Airway epithelial cell (primary cell): ENCODE data around the gene ABCC10. TPM values are rescaled to one million over a fixed set of nuclear protein-coding genes. Genes with fewer than 3 reads are reported as not detected.

Source experiments
- total RNA-seq: library from RNA; depleted of rRNA; stranded (reverse); fragments of >200 nt; gene quantifications from 2 replicates; pipeline ENCODE4 v1.2.3, GENCODE V29; 2015

ABCC10 gene
- total RNA-seq, result 17.0 and 17.3 TPM in 2 replicates

GRCh38 chr6:43427406-43428111 is at the start of gene ABCC10:
Gene ABCC10, plus strand, starts transcription at chr6:43427541. Its CDS starts 438 bp downstream, at chr6:43427979.

DNA sequence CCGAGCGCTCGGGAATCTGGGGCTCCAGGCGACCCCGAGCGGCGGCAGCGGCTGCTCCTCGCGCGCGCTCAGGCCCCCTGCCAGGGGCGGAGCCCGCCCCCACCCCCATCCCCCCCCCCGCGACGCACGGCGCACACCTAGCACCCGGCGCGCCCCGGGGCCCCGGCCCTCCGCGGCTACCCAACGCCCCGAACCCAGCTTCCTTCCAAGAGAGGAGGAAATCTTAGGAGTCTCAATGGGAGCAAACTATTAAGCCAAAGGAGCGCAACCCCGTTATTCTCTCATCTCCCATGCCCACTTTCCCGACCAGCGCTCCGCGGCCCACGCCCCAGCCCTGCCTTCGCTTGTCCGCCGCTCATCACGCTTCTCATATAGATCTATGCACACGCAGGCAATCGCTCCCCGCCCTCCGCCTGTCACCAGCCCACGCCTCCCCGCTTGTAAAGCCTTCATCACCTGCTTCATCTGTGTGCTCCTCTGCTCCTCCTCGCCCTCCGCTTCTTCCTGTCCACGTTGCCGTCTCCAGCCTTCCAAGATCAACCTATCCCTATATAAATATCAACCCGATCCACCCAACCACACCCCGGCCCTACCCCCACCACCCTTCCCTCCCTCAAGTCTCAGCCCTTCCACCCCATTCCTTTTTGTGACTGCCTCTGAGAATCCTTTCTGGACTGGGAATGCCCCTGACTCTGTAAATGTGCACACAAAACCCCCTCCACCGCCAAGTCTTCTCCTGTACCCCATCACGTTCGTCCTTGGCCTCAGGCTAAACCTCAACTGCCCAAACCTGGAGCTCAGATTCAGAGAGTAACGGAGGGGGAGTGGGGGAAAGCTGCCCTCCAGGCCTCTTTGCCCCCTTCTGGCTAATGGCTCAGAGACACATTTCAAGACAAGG is 28.4 kb downstream of the ABCC10 start, which contains the start of gene DLK2:
Gene DLK2, minus strand, starts transcription at position 18 of the 898 bp plus-strand sequence. CDS start 723 bp downstream, outside the sequence.

DNA sequence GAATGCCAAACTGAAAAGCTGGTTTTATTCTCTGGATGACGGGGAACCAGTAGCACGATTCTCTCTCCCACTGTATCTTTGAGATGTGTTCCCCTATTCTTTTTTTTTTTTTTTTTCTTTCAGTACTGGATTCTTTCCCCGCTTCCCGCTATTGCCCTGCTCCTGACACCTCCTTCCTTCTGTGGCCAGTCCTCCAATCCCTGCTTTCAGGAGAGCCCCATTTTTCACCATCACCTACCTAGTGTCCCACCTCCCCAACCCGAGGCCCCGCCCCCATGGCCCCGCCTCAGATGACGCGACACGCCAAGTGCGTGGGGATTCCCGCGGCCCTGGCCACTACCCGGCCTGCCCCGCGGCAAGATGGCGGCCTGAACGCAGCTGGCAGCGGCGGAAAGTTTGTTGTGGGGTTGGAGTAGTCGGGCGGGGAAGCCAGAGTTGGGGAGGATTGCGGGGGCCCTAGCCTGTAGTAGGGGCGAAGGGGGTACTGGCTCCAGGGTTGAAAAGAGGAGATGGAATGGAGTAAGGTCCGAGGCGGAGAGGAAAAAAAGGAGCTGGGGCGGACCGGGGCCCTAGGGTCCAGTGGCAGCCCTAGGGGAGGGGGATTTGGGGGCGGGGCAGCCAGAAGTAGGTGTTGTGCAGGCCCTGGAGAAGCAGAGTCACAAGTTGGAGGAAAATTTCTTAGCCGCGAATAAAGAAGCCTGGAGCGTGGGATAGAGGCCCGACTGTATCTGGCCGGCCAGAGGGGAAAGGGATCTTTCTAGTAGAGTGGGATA is 50.1 kb downstream of the ABCC10 start, which contains the start of gene TJAP1:
Gene TJAP1, plus strand, starts transcription at position 336 of the 773 bp plus-strand sequence. CDS start 21,432 bp downstream, outside the sequence.

Other genes with a start within 250 kb of the ABCC10 start
- gene CUL9, start 245.3 kb upstream of the ABCC10 start, total RNA-seq, result 29.6 and 32.2 TPM in 2 replicates
- 129 and 187 TPM in 2 replicates for gene DNPH1, start 198.1 kb upstream of the ABCC10 start, total RNA-seq
- not detected in 2 replicates for gene TTBK1, start 184.1 kb upstream of the ABCC10 start, total RNA-seq
- gene SLC22A7, start 129.3 kb upstream of the ABCC10 start, total RNA-seq, result not detected in 2 replicates
- not detected in 2 replicates for gene CRIP3, start 118.7 kb upstream of the ABCC10 start, total RNA-seq
- gene ZNF318, start 57.9 kb upstream of the ABCC10 start, total RNA-seq, result 4.4 and 6.1 TPM in 2 replicates
- 11.9 and 21.3 TPM in 2 replicates for gene DLK2, start 28.0 kb downstream of the ABCC10 start, total RNA-seq
- gene TJAP1, start 50.0 kb downstream of the ABCC10 start, total RNA-seq, result 13.2 and 15.1 TPM in 2 replicates
- 0.05 and 0.21 TPM in 2 replicates for gene LRRC73, start 82.8 kb downstream of the ABCC10 start, total RNA-seq
- gene YIPF3, start 89.4 kb downstream of the ABCC10 start, total RNA-seq, result 75.1 and 91.6 TPM in 2 replicates
- gene POLR1C, start 89.5 kb downstream of the ABCC10 start, total RNA-seq, result 34.1 and 38.8 TPM in 2 replicates
- 24.2 and 28.2 TPM in 2 replicates for gene XPO5, start 148.5 kb downstream of the ABCC10 start, total RNA-seq
- 14.4 and 22.1 TPM in 2 replicates for gene POLH, start 148.6 kb downstream of the ABCC10 start, total RNA-seq
- gene GTPBP2, start 201.7 kb downstream of the ABCC10 start, total RNA-seq, result 22.1 and 28.0 TPM in 2 replicates
- gene MAD2L1BP, start 208.3 kb downstream of the ABCC10 start, total RNA-seq, result 16.3 and 31.5 TPM in 2 replicates
- gene RSPH9, start 217.5 kb downstream of the ABCC10 start, total RNA-seq, result 0.14 and 0.23 TPM in 2 replicates